Measurements from ENCODE around the gene BCAR3.

GRCh38 chr1:93690921-93691789 is 9.5 kb upstream of the BCAR3 start:
- TF ChIP-seq CTCF (IDR thresholded peaks at IDR 0.05; ENCODE audit: poor library complexity), result no peak
- no peak for TF ChIP-seq EZH2 (IDR thresholded peaks at IDR 0.05; ENCODE audit: borderline replicate concordance)
- TF ChIP-seq EZH2phosphoT487 (IDR thresholded peaks at IDR 0.05; ENCODE audit: low read depth, severe bottlenecking, unreplicated experiment), result no peak
